ENCODE results near the gene CTSW. TPM values are rescaled to one million over a fixed set of nuclear protein-coding genes. Genes with fewer than 3 reads are reported as not detected.

CTSW gene
- total RNA-seq, 2 experiments from 2014 or later = not detected

GRCh38 chr11:65864706-65865471 is 14.7 kb upstream of the CTSW start:
- no peak overlapping the region for H3K4me3 ChIP-seq (ENCODE audit: low read depth, low read length, poor library complexity, severe bottlenecking)
- peaks cover 14% of the 10 kb centered on the region; the same call in 1 of the 2 replicates for H3K79me2 ChIP-seq (ENCODE audit: insufficient read depth, low read depth, low read length)
- no peaks in the 10 kb centered on the region for H3K9me2 ChIP-seq (ENCODE audit: insufficient read depth, low read length)
- no peak for DNase-seq (ENCODE audit: low spot score)
- H4K20me1 ChIP-seq (ENCODE audit: insufficient read depth, low read length) = peaks cover 4% of the 10 kb centered on the region; the same call in 1 of the 2 replicates
- POLR2A ChIA-PET = no interaction called here
- intact Hi-C loops (cut with micrococcal nuclease; ENCODE audit: unreplicated experiment) = no loop called here
- H2AFZ ChIP-seq (ENCODE audit: low read length) = no peak overlapping the region
- H3K36me3 ChIP-seq (ENCODE audit: insufficient read depth, low read length) = peaks cover 59% of the 10 kb centered on the region
- no peak overlapping the region for H3K27ac ChIP-seq (ENCODE audit: low read depth, low read length, poor library complexity, severe bottlenecking)
- H3K4me2 ChIP-seq (ENCODE audit: low read length) = no peak overlapping the region
- TF ChIP-seq EZH2phosphoT487 (IDR thresholded peaks at IDR 0.05; ENCODE audit: borderline replicate concordance, low read depth, low read length) (no peak), CTCF (conservative IDR thresholded peaks at IDR 0.05; ENCODE audit: low read length) (no peak)
- no peaks in the 10 kb centered on the region for H3K9me3 ChIP-seq (ENCODE audit: low read length)
- CTCF ChIA-PET (ENCODE audit: unreplicated experiment) = no interaction called here
- peaks cover 18% of the 10 kb centered on the region for H3K4me1 ChIP-seq (ENCODE audit: insufficient read depth, low read length, poor library complexity, severe bottlenecking)
- BruUV-seq (replicated peaks) = no TSS peak

- CTCF ChIA-PET (ENCODE audit: unreplicated experiment) = no interaction called here
- peaks cover 4% of the 10 kb centered on the region; the same call in 1 of the 2 replicates for H4K20me1 ChIP-seq (ENCODE audit: insufficient read depth, low read length)
- no peak for DNase-seq (ENCODE audit: low spot score)
- H3K9me2 ChIP-seq (ENCODE audit: insufficient read depth, low read length) = no peaks in the 10 kb centered on the region
- intact Hi-C loops (cut with micrococcal nuclease; ENCODE audit: unreplicated experiment) = no loop called here
- H3K9me3 ChIP-seq (ENCODE audit: low read length) = no peaks in the 10 kb centered on the region
- H3K4me1 ChIP-seq (ENCODE audit: insufficient read depth, low read length, poor library complexity, severe bottlenecking) = peaks cover 22% of the 10 kb centered on the region
- no peak overlapping the region for H3K27ac ChIP-seq (ENCODE audit: low read depth, low read length, poor library complexity, severe bottlenecking)
- H3K4me3 ChIP-seq (ENCODE audit: low read depth, low read length, poor library complexity, severe bottlenecking) = no peak overlapping the region
- TSS peak; percentile 29 for BruUV-seq (replicated peaks)
- no peak overlapping the region for H3K4me2 ChIP-seq (ENCODE audit: low read length)
- peaks cover 14% of the 10 kb centered on the region; the same call in 1 of the 2 replicates for H3K79me2 ChIP-seq (ENCODE audit: insufficient read depth, low read depth, low read length)
- TF ChIP-seq EZH2phosphoT487 (IDR thresholded peaks at IDR 0.05; ENCODE audit: borderline replicate concordance, low read depth, low read length) = no peak
- no peak for TF ChIP-seq CTCF (conservative IDR thresholded peaks at IDR 0.05; ENCODE audit: low read length)
- POLR2A ChIA-PET = no interaction called here
- no peak overlapping the region for H2AFZ ChIP-seq (ENCODE audit: low read length)
- peaks cover 59% of the 10 kb centered on the region for H3K36me3 ChIP-seq (ENCODE audit: insufficient read depth, low read length)
These were observed 14.0 kb upstream of the CTSW start for GRCh38 chr11:65865550-65866172.
